Subcutaneous adipose tissue (tissue), 4 donors: Measurements from ENCODE around the gene DIP2C. TPM values are rescaled to one million over a fixed set of nuclear protein-coding genes. Genes with fewer than 3 reads are reported as not detected.

Experiments
- CTCF ChIP-seq: fragments of 450-650 bp; IDR thresholded peaks from one replicate; pipeline ENCODE4 v1.5.1; 2016; ENCODE audit warnings: low read depth, mild to moderate bottlenecking, control low read depth, antibody characterized with exemption, moderate library complexity
- total RNA-seq, 4 donors: library from RNA; depleted of rRNA; stranded (reverse); fragments of >200 nt; gene quantifications; one replicate each; pipeline ENCODE4 v1.1.0, GENCODE V29; 2016

DIP2C gene
- total RNA-seq, 4 donors from 2014 or later = 32.1 to 64.0 (median 40.5) TPM

GRCh38 chr10:306007-306674 is 383.3 kb downstream of the DIP2C start:
- TF ChIP-seq CTCF = no peak

GRCh38 chr10:305034-305433 is 384.4 kb downstream of the DIP2C start:
- no peak for TF ChIP-seq CTCF

- TF ChIP-seq CTCF = no peak
Measured at GRCh38 chr10:301536-301935, 387.9 kb downstream of the DIP2C start.

GRCh38 chr10:299969-300368 is 389.5 kb downstream of the DIP2C start:
- TF ChIP-seq CTCF = no peak

GRCh38 chr10:299512-299911 is 390.0 kb downstream of the DIP2C start:
- TF ChIP-seq CTCF = no peak

GRCh38 chr10:298033-298432 is 391.4 kb downstream of the DIP2C start:
- TF ChIP-seq CTCF = no peak

GRCh38 chr10:297567-297966 is 391.9 kb downstream of the DIP2C start:
- TF ChIP-seq CTCF = no peak
